Breast epithelium (tissue), 4 donors: ENCODE measurements around the gene TMED9. TPM values are rescaled to one million over a fixed set of nuclear protein-coding genes. Genes with fewer than 3 reads are reported as not detected.

ENCODE experiments used
- DNase-seq, 2 donors: peaks; one replicate each; pipeline ENCODE4 v3.0.0-alpha.2; 2019; ENCODE audit warnings: low spot score in 2 of 2
- H3K27ac ChIP-seq, 2 donors: fragments of 200-600 bp; sonication (generic) in 1 of 2; one replicate each; pipeline ENCODE4 v1.5.1; 2016 to 2019; ENCODE audit warnings: mild to moderate bottlenecking in 1 of 2
- H3K27me3 ChIP-seq, 2 donors: fragments of 200-600 bp; sonication (generic) in 1 of 2; one replicate each; pipeline versions ENCODE4 v1.5.1 to v1.6.0; 2017 to 2019; ENCODE audit warnings: control low read depth in 1 of 2, mild to moderate bottlenecking in 1 of 2
- H3K36me3 ChIP-seq: fragments of 200-600 bp; one replicate; pipeline ENCODE4 v1.5.1; 2019
- H3K4me1 ChIP-seq, 2 donors: fragments of 200-600 bp; sonication (generic); one replicate each; pipeline ENCODE4 v1.5.1; 2016 to 2019; ENCODE audit warnings: control low read depth in 1 of 2
- H3K4me3 ChIP-seq, 3 donors: fragments of 200-600 bp; sonication (generic); 1 replicate in 2 of 3; 2 replicates in 1 of 3; pipeline ENCODE4 v1.5.1; 2016 to 2019; ENCODE audit warnings: mild to moderate bottlenecking in 3 of 3, moderate library complexity in 2 of 3
- H3K9me3 ChIP-seq, 2 donors: fragments of 200-600 bp; sonication (generic) in 1 of 2; one replicate each; pipeline ENCODE4 v1.5.1; 2016 to 2019; ENCODE audit warnings: control low read depth in 1 of 2
- CTCF ChIP-seq, 3 donors: fragments of 450-650 bp; IDR thresholded peaks; one replicate each; pipeline ENCODE4 v1.5.1; 2016 to 2017; ENCODE audit warnings: antibody characterized with exemption in 3 of 3, mild to moderate bottlenecking in 3 of 3, moderate library complexity in 3 of 3
- POLR2A ChIP-seq: fragments of 450-650 bp; IDR thresholded peaks from one replicate; pipeline ENCODE4 v1.6.1; 2016; ENCODE audit warnings: antibody characterized with exemption, mild to moderate bottlenecking, moderate library complexity
- POLR2AphosphoS5 ChIP-seq, 3 donors: sonication (generic); formaldehyde crosslinking; IDR thresholded peaks; one replicate each; pipeline ENCODE4 v1.6.1; 2017; ENCODE audit warnings: antibody characterized with exemption in 3 of 3
- intact Hi-C: fragments of 100-400 bp; cut with DNase I; formaldehyde crosslinking; loops from one replicate; pipeline ENCODE4 v1.15.1; 2023; ENCODE audit warnings: low total_unique reads
- total RNA-seq, 3 donors: library from RNA; depleted of rRNA; stranded (reverse); fragments of >200 nt; gene quantifications; one replicate each; pipeline ENCODE4 v1.1.0, GENCODE V29; 2016

TMED9 gene
- total RNA-seq, 3 donors from 2014 or later: 75.4 to 109 (median 95.1) TPM

DNA sequence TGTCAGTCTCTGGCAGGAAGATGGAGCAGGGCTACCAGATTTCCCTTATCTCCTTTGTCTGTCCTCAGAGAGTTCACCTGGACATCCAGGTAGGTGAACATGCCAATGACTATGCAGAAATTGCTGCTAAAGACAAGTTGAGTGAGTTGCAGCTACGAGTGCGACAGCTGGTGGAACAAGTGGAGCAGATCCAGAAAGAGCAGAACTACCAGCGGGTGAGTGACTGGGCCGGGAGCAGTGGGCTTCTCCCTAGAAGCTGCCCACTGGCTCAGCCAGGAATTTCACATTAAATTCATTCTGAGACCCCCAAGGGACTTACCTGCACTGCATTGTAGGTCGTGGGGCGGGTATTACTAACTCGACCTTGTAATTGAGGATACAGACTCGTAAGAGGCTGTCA is 2.1 kb downstream of the TMED9 start:
- no peak for DNase-seq
- intact Hi-C loops: no loop called here
- TF ChIP-seq POLR2A (no peak), CTCF (IDR thresholded peaks at IDR 0.05) (no peak), POLR2AphosphoS5 (IDR thresholded peaks at IDR 0.05) (no peak)

DNA sequence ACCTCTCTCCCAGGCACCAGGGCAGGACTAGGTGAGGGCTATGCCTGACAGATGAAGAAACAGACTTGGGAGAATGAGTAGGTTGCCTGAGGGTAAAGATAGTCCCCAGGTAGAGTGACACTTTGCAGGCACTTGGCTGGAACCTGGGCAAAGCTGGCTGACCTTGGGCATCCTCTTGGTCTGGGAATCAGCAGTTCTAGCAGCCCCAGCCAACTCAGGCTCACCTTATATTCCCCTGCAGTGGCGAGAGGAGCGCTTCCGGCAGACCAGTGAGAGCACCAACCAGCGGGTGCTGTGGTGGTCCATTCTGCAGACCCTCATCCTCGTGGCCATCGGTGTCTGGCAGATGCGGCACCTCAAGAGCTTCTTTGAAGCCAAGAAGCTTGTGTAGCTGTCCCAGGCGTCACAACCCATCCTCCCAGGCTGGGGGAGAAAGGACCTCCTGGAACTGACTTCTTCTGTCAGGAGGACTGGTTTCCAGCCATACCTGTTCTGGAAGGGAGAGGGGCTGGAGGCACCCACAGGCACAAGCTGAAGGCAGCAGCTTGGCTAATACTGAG is 3.1 kb downstream of the TMED9 start:
- Histone ChIP-seq H3K4me1 (peaks cover 0 to 10% of the 10 kb centered on the region in 2 donors), H3K27me3 (no peaks in the 10 kb centered on the region), H3K9me3 (no peaks in the 10 kb centered on the region), H3K4me3 (no peak overlapping the region), H3K36me3 (no peaks in the 10 kb centered on the region), H3K27ac (no peak overlapping the region)
- no peak for DNase-seq
- TF ChIP-seq POLR2AphosphoS5 (IDR thresholded peaks at IDR 0.05): no peak
- intact Hi-C loops: no loop called here

More for the DNA sequence above, 2.1 kb downstream of the TMED9 start:
- Histone ChIP-seq H3K36me3 (no peaks in the 10 kb centered on the region), H3K4me3 (no peak overlapping the region), H3K27ac (no peak overlapping the region), H3K9me3 (no peaks in the 10 kb centered on the region), H3K4me1 (peaks cover 0 to 10% of the 10 kb centered on the region in 2 donors), H3K27me3 (no peaks in the 10 kb centered on the region)

GRCh38 chr5:177595991-177596774 is 4.2 kb downstream of the TMED9 start:
- no peaks in the 10 kb centered on the region for H3K9me3 ChIP-seq
- no peak for DNase-seq
- H3K4me1 ChIP-seq: peaks cover 4 to 10% of the 10 kb centered on the region in 2 donors
- no peak overlapping the region for H3K27ac ChIP-seq
- H3K36me3 ChIP-seq: no peaks in the 10 kb centered on the region
- TF ChIP-seq CTCF (IDR thresholded peaks at IDR 0.05): no peak
- TF ChIP-seq POLR2A: no peak
- TF ChIP-seq POLR2AphosphoS5 (IDR thresholded peaks at IDR 0.05): no peak
- H3K4me3 ChIP-seq: no peak overlapping the region
- H3K27me3 ChIP-seq: no peaks in the 10 kb centered on the region
- intact Hi-C loops: no loop called here

- intact Hi-C loops: no loop called here
- TF ChIP-seq POLR2A: no peak
- TF ChIP-seq POLR2AphosphoS5 (IDR thresholded peaks at IDR 0.05): no peak
- no peak for TF ChIP-seq CTCF (IDR thresholded peaks at IDR 0.05)
- DNase-seq: no peak
These were observed 4.8 kb downstream of the TMED9 start for GRCh38 chr5:177596775-177597238.

GRCh38 chr5:177598477-177598876 is 6.5 kb downstream of the TMED9 start:
- intact Hi-C loops: no loop called here
- no peak overlapping the region for H3K27ac ChIP-seq

More at GRCh38 chr5:177596775-177597238, 4.8 kb downstream of the TMED9 start:
- Histone ChIP-seq H3K27me3 (no peaks in the 10 kb centered on the region), H3K4me1 (peaks cover 4 to 10% of the 10 kb centered on the region in 2 donors), H3K36me3 (no peaks in the 10 kb centered on the region), H3K9me3 (no peaks in the 10 kb centered on the region), H3K4me3 (no peak overlapping the region), H3K27ac (no peak overlapping the region)

More at GRCh38 chr5:177598477-177598876, 6.5 kb downstream of the TMED9 start:
- H3K27me3 ChIP-seq: no peaks in the 10 kb centered on the region
- H3K36me3 ChIP-seq: no peaks in the 10 kb centered on the region
- TF ChIP-seq POLR2AphosphoS5 (IDR thresholded peaks at IDR 0.05) (no peak), CTCF (IDR thresholded peaks at IDR 0.05) (no peak), POLR2A (no peak)
- no peak for DNase-seq
- H3K4me1 ChIP-seq: peaks cover 2 to 4% of the 10 kb centered on the region in 2 donors
- no peak overlapping the region for H3K4me3 ChIP-seq
- no peaks in the 10 kb centered on the region for H3K9me3 ChIP-seq
